HG03196 (cell line): ENCODE measurements around the gene UNC119.
"Not testable (repeated sequence)": the region's sequence is repeated elsewhere in the genome, so short reads cannot be mapped to it uniquely, and the experiment has no call there.

Source experiments
- ATAC-seq: cut with Tn5 transposase; IDR thresholded peaks from one replicate; pipeline ENCODE4 v1.9.1; 2021; ENCODE audit not compliant: unreplicated experiment

Gene UNC119

GRCh38 chr17:28523876-28524275 lies 28.5 kb downstream of the UNC119 start:
- no peak for ATAC-seq

GRCh38 chr17:28523186-28523585 lies 29.2 kb downstream of the UNC119 start:
- ATAC-seq: no peak

- ATAC-seq: not testable (repeated sequence)
Observed at GRCh38 chr17:28522281-28522680, 30.1 kb downstream of the UNC119 start.

- ATAC-seq: no peak
Observed at GRCh38 chr17:28521311-28522085, 30.9 kb downstream of the UNC119 start.

DNA sequence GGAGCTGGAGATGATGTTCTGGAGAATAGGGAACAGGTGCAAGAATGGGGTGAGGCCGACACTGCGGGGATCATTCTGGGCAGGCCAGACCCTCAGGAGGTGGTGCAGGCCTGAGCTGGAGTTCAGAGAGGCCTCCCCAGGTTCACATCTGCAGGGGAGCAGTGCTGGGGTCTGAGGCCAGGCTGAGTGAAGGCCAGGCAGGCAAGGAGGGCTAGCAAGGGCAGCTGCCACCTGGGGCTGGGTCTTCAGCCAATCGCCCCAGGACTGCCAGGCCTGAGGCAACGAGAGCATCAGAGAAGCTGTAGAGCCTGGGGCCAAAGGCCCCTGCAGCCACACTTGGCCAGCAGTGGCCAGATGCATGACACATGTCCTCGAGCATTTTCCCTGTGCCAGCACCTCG lies 31.7 kb downstream of the UNC119 start:
- ATAC-seq: no peak

DNA sequence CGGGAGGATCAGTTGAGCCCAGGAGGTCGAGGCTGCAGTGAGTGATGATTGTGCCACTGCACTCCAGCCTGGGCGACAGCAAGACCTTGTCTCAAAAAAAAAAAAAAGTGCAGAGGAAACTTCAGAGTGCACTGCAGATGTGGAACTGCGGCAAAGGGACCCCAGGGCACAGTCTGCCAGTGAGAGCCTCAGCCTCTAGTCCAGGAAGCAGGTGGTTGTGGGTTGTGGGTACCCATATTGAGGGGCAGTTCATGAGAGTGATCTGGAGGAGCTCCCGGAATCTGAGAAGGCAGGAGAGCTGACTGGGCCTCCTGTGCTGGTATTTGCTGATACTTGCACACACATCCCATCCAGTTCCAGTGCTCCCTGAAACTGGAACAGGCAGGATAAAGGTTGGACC lies 33.2 kb downstream of the UNC119 start:
- ATAC-seq: no peak

- ATAC-seq: no peak
Observed at GRCh38 chr17:28518578-28518977, 33.8 kb downstream of the UNC119 start.

- ATAC-seq: no peak
Observed at GRCh38 chr17:28518132-28518531, 34.3 kb downstream of the UNC119 start.

DNA sequence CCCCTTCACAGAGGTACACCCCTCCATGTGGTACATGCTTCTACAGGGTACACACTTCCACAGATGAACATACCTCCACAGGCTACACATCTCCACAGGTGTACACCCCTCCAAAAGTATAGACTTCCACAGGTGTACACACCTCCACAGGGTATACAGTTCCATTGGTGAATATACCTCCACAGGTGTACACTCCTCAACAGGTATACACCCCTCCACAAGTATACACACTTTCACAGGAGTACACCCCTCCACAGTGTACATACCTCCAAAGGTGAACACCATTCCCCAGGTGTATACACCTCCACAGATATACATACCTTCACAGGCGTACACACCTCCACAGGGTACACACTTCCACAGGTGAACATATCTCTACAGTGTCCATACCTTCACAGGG lies 36.9 kb downstream of the UNC119 start:
- ATAC-seq: no peak

DNA sequence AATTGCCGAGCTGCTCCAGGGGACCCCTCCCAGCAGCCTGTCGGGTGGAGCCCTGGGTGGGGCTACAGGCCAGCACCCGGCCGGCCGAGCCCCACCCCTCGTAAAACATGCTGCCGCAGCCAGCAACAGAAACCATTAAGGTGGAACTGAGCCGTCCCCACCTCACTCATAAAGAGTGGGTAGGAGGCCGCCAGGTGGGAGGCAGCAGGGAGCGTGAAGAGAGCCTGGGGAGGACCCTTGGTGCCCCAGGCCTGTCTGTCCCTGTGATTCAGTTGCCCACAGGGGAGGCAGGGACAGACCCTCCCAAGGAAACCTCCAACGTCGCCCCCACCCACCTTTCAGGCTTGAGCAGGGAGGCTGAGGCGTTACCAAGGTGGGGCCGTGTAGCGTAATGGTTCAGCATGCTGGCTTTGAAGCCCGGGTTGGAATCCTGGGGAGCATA lies 37.8 kb downstream of the UNC119 start:
- ATAC-seq: no peak

DNA sequence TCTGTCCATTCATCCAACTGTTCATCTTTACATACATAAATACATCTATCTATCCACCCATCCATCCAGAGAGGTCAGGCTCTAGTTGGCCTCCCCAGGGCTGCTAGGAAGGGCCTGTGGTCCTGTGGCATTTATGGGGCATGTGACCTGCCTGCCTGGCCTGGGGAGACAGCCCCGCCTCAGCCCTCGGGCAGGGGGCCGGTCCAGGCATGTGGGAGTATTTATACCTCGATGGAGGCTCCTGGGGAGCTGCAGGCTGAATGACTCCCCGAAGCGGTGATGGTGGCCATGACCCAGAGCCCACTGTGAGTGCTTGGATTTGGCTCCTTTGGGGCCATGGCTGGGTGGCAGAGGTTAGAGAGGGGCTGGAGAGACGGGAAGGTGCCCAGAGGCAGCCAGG lies 38.9 kb downstream of the UNC119 start:
- no peak for ATAC-seq

DNA sequence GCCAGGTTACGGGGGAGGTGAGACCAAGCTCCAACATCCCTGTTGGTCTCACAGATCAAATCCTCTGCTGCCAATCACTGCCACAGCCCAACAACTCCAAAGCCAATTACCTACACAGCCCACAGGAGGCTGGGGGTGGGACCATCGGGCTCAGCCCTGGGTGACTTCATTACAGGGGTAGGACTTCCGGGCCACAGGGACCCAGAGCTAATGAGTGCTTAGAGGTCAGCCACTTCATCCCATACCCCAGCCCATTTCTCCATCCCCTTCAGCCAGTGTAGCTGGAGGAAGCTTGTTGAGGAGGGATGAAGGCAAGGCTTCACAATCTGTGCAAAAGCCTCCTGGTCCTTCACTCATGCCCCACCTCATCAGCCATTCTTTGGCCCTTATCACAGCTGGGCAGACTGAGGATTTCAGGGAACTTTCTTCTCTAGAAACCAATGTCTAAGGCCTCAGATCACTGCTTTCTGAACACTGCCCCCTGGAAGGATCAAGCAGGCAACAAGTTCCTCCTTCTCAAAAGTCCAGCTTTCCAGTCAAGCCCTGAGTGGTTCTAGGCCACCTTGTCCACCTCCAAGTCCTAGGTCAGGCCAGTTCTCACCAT lies 40.5 kb downstream of the UNC119 start:
- no peak for ATAC-seq

- ATAC-seq: no peak
Observed at GRCh38 chr17:28509789-28510188, 42.6 kb downstream of the UNC119 start.

GRCh38 chr17:28508211-28508724 lies 44.2 kb downstream of the UNC119 start:
- no peak for ATAC-seq

DNA sequence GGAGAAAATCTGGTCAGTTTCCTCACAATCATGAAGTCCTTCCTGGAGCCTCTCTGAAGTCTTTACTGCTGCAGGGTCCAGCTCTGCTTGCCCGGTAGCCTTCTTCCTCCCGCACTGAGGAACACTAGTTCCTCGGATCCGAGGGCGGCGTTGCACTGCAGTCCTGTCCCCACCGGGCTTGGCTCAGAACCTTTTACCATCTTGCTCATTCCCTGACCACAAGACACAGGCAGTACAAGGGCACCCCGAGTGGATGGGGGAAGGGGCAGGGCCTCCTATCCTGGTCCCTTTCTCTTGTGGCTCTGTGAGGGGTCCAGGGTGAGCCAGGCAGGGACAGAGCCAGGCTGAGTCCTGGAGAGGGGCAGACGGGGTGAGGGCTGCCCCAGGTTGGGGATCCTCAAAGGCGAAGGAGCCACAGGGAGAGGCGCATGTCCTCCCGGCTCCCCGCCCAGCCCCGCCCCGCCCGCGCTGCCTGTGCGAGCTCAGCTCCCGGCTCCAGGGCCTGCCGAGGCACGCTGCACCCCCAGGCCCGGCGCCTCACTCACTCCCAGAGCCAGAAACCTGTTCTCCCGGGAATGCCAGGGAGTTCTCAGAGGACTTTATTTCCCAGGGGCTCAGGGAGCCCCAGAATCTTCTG lies 44.7 kb downstream of the UNC119 start:
- ATAC-seq: no peak

- no peak for ATAC-seq
Observed at GRCh38 chr17:28506763-28507487, 45.5 kb downstream of the UNC119 start.

GRCh38 chr17:28505986-28506665 lies 46.3 kb downstream of the UNC119 start, which contains the start of gene FOXN1:
Gene FOXN1, plus strand, starts transcription at chr17:28506348. Its CDS starts 17,622 bp downstream, at chr17:28523970.
- no peak for ATAC-seq

GRCh38 chr17:28503420-28503819 lies 49.0 kb downstream of the UNC119 start:
- no peak for ATAC-seq

DNA sequence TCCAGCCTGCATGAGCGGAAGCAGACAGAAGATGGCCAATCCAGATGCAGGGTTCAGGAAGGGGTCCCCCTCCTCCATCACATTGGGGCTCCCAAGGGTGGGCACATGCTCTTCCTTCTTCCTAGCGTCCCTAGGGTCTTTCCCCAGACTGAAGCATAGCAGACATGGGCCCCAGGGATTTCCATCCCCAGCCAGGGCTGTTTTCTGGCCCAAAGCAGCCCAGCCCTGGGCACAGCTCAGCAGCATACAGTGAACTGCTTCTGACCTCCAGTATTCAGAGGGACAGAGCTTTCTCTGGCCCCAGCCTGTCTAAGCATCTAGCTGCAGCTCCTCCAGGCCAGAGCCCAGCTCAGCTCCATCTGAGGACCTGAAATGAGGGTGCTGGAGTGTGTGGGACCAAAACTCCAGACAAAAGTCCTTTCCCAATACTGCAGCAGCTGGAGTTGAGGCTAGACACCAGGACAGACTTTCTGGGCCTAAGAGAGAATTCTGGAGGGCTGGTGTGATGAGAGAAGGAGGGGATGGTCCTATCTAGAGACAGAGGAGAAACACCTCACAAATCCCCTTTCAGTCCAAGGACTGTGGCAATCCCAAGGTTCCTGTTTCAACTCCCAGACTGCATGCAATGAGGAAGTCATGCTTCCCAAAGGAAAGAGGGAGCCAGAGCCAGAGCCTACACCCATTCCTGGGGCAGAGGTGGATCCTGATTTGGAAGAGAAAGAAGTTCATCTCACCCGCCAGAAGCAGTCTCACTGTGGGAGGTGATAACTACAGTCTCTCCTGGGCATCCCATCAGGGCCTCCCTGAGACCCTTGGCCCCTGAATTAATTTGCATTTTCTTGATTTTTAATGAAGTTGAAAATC lies 50.8 kb downstream of the UNC119 start:
- no peak for ATAC-seq
